Subcutaneous adipose tissue (tissue), 4 donors: ENCODE results near the gene WNT9B. TPM values are rescaled to one million over a fixed set of nuclear protein-coding genes. Genes with fewer than 3 reads are reported as not detected.

Experiments used
- total RNA-seq, 4 donors: library from RNA; depleted of rRNA; stranded (reverse); fragments of >200 nt; gene quantifications; one replicate each; pipeline ENCODE4 v1.1.0, GENCODE V29; 2016
- TF ChIP-seq, protein P1 (sequence below): fragments of 450-650 bp; IDR thresholded peaks from one replicate; pipeline ENCODE4 v1.5.1; 2016; ENCODE audit warnings: low read depth, mild to moderate bottlenecking, control low read depth, antibody characterized with exemption, moderate library complexity

The WNT9B gene, protein sequence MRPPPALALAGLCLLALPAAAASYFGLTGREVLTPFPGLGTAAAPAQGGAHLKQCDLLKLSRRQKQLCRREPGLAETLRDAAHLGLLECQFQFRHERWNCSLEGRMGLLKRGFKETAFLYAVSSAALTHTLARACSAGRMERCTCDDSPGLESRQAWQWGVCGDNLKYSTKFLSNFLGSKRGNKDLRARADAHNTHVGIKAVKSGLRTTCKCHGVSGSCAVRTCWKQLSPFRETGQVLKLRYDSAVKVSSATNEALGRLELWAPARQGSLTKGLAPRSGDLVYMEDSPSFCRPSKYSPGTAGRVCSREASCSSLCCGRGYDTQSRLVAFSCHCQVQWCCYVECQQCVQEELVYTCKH
- total RNA-seq, result under 1 TPM in 2 of 4 donors, not detected in 2; 0.38 to 0.51 TPM

DNA sequence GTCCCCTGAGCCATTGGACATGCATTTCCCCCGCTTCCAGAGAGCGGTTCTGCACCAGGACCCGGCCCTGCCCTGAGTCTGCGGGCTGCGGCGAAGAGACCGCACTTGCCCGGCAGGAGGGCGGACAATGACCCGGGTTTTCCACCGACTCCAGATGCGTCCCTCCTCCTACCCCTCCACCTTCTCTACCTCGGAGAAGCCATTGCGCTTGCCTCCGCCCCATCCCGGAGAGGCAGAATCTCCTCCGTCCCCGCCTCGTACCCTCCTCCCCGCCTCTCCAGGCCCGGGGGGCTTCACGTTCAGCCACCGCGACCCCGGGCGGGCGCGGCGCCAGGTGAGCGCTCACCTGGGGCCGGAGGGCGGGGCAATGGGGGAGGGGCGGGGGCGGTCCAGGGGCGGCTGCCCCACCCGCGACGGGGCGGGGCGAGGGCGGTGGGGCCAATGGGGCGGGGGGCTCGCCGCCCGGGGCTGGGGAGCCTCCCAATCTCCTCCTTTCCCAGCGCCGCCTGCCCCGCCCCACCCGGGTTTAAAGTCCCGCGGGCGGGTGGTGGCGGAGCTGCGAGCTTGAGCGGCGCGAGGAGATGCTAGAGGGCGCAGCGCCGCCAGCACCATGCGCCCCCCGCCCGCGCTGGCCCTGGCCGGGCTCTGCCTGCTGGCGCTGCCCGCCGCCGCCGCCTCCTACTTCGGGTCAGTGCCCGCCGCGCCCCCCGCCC, at the start of gene WNT9B:
Gene WNT9B (plus strand): TSS at position 555 of the 713 bp plus-strand sequence. CDS start 56 bp downstream, at position 611.
- TF ChIP-seq, protein P1, sequence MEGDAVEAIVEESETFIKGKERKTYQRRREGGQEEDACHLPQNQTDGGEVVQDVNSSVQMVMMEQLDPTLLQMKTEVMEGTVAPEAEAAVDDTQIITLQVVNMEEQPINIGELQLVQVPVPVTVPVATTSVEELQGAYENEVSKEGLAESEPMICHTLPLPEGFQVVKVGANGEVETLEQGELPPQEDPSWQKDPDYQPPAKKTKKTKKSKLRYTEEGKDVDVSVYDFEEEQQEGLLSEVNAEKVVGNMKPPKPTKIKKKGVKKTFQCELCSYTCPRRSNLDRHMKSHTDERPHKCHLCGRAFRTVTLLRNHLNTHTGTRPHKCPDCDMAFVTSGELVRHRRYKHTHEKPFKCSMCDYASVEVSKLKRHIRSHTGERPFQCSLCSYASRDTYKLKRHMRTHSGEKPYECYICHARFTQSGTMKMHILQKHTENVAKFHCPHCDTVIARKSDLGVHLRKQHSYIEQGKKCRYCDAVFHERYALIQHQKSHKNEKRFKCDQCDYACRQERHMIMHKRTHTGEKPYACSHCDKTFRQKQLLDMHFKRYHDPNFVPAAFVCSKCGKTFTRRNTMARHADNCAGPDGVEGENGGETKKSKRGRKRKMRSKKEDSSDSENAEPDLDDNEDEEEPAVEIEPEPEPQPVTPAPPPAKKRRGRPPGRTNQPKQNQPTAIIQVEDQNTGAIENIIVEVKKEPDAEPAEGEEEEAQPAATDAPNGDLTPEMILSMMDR, result no peak

DNA sequence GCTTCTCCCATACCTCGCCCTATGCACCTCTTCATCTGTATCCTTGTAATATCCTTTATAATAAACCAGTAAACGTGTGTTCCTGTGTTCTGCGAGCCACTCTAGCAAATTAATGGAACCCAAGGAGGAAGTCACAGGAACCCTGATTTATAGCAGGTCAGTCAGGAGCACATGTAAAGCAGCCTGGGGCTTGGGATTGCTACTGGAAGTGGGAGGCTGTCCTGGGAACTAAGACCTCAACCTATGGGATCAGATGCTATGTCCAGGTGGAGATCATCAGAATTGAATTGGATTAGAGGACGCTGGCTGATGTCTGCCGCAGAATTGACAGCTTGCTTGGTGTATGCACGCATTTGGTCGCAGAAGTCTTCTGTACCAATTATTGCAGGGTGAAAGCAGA, 48.6 kb upstream of the WNT9B start:
- TF ChIP-seq, protein P1, result no peak

DNA sequence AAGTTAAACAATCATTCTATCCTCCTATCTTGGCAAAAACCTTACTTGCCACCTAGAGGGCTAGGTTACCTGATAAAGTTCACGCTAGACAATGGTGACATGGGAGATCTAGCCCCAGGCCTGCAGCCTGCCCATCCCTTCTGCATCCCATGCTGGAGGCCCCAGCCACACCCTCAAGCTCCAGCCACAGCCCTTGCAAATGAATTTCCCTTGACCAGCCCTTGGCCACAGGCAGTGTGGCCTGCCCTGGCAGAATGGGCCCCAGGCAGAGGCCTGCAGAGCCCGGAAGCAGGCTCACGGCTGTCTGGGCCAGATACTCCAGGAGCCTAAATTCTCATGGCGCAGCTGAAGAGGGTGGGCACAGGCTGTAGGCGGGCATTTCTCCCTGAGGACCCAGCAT, 47.8 kb upstream of the WNT9B start:
- TF ChIP-seq, protein P1, result no peak

DNA sequence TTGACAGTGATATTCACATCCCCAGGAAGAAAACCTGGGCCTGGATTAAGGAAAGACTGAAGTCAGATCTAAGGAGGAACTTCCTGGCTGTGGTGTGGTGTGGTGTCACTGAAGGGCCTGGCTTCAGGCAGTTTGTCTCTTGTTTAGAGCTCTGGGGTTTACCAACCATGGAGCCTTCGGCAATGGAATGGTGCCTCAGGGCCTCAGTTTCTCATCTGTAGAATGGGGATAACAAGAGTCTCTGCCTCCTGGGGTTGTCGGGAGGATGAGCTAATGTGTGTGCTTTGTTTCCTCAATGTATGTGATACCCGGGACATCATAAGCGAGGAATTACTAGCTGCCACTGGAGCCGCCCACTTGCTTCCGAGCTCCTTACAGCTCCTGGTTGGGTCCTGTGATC, 45.6 kb upstream of the WNT9B start:
- TF ChIP-seq, protein P1, result no peak

DNA sequence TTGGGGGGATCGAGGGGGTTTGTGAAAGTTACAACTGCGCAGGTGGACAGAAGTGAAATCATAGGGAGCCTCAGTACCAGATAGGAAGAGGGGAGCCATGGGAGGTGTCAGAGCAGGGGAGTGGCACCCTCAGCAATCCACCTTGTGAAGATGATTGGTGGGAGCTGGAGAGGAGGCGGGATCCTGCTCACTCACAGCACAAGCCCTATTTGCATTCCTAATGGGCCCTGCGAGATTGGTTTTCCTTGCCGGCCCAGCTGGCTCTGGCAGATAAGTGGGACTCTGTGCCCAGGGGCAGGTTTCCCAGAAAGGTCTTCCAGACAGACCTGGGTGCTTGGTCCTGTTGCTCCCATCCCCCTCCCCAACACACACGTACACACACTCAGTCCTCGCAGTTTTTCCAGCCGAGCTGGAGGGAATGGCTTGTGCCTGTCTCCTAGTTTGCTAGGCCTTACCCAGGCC, 42.2 kb upstream of the WNT9B start:
- TF ChIP-seq, protein P1, result no peak

DNA sequence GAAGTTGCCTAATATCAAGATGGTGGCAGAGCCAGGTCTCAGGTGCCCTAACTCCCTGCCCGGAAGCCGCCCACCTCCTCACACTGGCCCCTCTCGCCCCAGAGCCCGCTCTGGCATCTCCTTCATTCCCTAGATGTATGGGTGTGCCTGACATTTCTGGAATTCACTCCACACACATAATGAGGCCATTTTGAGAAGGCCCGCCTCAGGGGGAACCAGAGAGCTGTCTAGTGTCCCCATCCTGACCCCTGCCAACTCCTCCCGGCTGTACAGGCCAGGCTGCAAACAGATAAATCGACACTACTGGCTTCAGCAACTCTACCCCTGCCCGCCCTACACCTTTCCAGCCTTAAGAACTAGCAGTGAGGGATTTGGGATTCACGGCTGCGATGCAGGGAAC, 40.5 kb upstream of the WNT9B start:
- TF ChIP-seq, protein P1, result no peak

DNA sequence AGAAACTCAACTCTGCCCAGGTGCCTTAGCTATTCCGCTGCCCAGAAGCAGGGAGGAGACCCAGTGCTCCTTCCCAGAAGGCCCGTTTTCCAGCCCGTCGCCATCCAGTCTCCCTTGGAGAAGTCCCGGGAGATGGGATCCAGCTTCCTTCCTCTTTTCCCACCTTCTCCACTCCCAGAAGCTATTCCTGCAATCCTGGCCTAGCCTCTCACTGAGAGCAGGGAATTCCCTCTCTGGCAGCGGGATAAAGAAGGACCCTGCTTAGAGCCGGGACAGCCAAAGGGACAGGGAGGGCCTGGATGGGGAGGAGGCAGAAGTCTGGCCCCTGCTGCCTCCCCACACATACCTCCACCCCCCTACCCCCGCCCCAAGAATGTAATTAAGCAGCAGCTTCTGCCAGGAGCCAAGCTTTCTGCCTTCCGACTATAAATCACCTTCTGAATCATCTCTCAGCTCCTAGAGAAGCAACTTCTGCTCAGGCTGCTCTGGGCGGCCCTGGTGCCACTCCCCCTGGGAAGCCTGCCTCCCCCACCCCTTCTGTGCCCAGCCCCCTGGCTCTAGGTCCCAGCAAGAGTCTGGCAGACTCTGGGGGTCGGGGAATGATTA, 39.3 kb upstream of the WNT9B start:
- TF ChIP-seq, protein P1, result no peak
